HL-60/S4 treated with phorbol 12-myristate 13-acetate at 8.2 ng/mL for 4 days and 3 days (cell line): Measurements from ENCODE around the gene TNFRSF11A.

Experiments used
- in situ Hi-C: fragments of 300-500 bp; cut with MboI; formaldehyde crosslinking; loops from 2 replicates; pipeline ENCODE4 v1.15.0; 2022; ENCODE audit warnings: low sequenced_read_pairs

Gene TNFRSF11A

DNA sequence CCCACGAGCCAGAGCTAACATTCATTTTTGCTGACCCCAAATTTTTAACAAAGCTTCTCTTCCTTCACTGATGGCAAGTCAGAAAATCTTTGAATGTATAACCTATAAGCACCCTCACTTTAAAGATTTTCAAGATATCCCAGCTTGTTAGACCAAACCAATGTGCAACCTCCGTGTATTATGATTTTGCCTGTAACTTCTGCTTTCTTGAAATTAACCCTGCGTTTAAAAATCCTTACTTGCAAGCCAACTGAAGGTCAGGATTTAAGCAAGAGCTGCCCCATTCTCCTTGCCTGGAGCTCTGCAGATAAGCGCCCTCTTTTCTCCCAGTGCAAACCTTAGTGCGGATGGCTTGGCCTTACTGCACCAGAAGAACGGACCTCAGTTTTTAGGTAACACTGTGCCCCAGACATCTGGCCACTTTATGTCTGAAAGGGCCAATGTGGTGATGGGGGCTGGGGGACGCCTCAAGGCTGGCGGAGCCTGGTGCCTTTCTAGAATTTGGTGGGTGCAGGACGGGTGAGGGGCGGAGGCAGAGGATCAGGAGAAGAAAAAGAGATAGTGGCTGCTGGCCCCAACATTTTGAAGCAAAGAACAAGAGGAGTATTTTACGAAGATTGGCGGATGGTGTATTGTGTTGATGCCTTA lies 805 bp upstream of the TNFRSF11A start:
- in situ Hi-C loops: no loop called here

DNA sequence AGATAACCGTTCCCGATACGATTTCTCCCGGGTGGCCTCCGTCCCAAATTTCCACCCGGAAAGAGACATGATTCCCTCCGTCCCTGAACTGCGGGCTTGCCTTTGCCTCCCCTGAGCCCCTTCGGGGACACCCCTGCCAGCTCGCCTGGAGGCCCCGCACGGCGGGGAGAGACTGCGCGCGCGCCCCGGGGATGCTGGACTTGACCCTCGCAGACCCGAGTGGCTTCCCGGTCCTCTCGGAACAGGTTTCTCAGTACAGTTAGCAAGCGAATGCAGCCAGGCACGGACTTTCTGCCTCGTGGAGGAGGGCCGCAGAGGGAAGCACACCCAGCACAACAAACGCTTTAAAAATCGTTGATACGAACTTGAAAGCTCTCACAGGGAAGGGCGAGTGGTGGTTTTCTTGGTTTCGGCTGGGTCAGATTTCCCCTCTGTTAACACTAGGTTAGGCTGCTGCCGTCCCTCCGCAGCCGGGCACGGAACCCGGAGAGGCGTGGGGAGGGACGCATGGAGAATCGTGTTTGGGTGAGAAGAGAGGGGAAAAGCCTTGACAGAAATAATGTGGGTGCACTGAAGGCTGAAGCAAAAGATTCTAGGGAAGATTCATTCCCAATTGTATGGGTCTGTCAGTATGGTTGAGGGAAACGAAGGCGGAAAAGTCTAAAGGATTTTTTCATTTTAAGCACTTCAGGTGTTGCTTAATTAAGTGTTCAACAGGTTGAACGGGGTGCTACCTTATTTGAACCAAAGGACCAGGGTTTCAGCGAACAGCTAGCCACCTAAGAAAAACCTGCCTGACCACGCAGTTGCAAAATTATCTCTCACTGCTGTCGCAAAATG lies 916 bp downstream of the TNFRSF11A start:
- in situ Hi-C loops: no loop called here

DNA sequence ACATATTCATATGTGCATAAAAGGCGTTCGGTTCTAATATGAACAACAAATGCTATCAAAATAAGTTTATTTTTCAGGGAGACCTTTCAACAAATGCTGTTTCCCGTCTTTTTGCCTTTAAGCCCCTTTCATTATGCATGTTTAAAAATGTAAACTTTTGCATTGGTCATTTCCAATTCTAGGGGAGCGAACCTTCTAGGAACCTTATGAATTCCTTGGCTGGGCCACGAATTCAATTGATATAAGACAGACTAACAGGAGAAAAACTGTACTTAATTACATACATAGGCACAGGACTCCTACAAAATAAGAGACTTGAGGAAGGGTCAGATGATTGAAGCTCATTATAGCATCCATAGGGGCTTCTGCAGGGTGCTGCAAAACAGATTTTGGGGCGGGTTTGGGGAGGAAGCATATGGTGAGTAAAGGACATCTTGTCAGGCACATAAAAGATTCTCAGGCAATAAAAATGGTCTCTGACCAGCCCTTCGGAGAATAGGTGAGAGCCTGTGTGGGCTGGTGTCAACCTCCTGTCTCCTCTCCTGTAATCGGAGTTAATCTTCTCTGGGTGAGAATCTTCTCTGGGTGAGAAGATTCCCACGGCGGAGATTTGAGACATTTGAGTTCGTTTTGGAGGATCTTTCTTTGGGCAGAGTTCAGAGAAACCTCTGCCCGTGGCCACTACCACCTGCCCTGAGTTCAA lies 1.7 kb downstream of the TNFRSF11A start:
- in situ Hi-C loops: no loop called here

GRCh38 chr18:62327977-62328376 lies 2.9 kb downstream of the TNFRSF11A start:
- in situ Hi-C loops: no loop called here

DNA sequence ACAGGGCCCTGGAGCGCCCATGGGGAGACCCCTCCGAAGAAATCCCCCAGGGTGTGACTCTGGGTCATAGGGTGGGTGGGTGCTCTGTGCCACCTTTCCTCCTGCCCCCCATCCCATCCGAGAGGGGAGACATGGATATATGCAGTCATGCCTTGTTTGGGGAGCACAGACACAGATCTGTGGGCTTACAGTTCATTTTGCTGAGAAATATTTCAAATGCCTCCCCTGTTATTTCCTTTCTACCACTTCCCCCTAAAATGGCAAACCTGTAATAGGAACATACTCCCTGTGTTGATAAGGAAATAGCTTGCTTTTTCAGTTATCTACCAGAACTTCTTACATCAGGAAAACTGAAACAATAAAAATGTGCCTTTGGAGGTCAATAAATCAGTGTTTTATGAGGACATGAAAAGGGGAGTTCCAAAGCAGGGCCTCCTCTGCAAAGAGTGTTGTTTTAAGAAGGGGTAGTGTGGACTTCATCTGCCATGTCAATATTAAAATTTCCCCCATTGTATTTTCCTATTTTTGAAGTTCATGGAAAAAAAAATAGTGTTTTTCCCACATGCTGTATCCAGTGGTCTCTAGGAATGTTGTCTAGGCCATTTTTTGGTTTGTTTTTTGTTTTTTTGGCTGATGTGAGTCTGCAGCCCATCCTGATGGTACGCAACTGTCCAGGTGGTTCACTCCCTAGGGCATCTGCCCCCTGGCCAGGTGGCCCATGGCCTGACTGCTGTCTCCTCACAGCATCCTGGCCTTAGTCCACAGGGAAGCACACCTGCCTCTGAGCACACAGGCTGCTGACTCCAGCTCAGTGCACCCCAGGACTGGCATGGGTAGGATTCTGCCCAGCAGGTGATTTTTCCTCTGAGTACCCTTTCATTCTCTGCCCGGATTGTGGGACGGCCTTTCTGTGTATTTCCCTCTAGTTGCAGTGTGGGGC lies 3.7 kb downstream of the TNFRSF11A start:
- in situ Hi-C loops: no loop called here

GRCh38 chr18:62329691-62330454 lies 4.8 kb downstream of the TNFRSF11A start:
- in situ Hi-C loops: no loop called here

GRCh38 chr18:62330650-62331049 lies 5.5 kb downstream of the TNFRSF11A start:
- in situ Hi-C loops: no loop called here

- in situ Hi-C loops: no loop called here
These were observed 6.7 kb downstream of the TNFRSF11A start for GRCh38 chr18:62331581-62332356.

- in situ Hi-C loops: no loop called here
These were observed 7.3 kb downstream of the TNFRSF11A start for GRCh38 chr18:62332431-62332830.

DNA sequence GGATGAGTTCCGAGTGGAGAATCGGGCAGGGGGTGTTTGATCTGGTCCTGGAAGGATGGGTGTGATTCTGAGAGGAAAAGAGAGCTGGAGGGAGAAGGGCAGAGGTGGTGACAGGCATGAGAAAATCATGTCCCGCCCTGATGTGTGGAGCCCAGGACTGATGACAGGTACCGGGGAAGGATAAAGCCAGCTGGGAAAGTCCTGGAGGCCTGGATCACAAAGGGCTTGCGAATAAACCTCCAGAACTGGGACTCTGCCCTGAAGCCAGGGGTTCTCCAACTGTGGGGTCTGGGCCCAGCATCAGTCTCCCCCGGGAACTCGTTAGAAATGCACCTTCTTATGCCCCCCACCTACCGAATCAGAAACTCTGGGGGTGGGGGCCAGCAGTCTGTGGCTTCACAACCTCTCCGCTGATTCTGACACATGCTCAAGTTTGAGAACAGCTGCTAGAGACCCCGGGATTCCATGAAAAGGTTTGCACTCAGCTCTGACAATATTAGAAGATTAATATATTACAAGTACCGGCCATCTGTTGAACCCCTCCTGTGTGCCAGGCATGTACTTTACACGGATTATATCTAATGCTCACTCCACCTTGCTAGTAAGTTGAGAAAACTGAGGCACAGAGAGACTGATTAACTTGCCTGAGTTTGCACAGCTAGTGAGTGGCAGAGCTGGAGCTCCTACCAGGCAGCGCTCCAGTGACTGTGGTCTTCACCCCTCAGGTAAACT lies 8.0 kb downstream of the TNFRSF11A start:
- in situ Hi-C loops: no loop called here

GRCh38 chr18:62334120-62334519 lies 9.0 kb downstream of the TNFRSF11A start:
- in situ Hi-C loops: no loop called here

GRCh38 chr18:62335494-62335893 lies 10.4 kb downstream of the TNFRSF11A start:
- in situ Hi-C loops: no loop called here

DNA sequence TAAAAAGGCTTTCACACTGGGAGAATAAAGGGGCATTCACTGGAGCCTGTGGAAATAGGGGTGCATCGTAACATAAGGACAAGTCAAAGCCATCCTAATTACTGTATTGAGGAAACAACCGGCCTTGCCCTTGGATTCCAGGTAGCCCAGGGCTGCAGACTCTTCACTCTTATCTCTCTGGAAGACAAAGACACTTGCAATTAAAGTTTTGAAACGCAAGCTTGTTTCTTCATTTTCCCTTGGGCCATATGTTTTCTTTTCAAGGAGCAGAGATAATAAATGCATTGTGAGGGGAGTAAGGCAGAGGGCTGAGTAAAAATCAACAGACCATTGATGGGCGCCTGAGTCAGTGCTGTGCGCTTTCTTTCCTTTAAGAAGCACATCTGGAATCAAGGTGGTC lies 11.5 kb downstream of the TNFRSF11A start:
- in situ Hi-C loops: no loop called here

DNA sequence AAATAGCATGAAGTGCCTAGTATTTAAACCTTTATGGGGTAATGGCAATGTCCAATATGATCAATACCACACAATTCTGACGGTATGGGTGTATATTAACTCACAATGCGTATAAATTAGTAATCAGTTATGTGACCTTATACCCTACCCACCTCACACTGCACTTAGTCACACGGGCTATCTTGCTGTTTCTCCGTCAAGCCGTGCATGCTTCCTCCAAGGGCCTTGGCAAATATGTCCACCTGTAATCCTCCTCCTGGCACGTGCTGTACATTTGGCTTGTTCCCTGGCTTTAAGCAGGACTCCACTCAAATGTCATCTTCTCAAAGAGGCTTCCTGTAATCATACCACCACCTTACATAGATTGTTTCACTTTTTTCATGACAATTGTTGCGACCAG lies 12.2 kb downstream of the TNFRSF11A start:
- in situ Hi-C loops: no loop called here

DNA sequence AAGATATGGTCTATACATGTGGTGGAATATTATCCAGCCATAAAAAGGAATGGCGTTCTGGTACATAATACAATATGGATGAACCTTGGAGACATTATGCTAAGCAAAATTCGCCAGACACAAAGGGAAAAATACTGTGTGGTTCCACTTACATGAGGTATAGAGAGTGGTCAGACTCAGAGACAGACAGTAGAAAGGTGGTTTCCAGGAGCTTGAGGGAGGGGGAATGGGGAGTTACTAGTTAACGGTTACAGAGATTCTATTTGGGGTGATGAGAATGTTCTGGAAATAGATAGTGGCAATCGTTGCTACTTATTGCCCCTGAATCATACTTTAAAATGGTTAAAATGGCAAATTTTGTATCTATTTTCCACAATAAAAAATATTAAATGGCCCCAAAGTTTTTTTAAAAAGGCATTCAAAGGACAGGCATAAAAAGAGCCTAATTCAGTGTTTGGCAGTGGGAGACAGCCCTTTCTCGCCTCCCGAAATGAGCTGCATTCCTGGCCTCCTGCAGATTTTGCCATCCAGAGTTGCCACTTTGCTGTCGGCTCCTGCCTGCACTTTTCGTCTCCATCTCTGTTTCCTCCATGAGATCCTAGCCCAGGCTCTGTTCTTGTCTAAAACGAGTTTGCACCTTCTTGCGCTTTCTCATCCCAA lies 13.5 kb downstream of the TNFRSF11A start:
- in situ Hi-C loops: no loop called here

- in situ Hi-C loops: no loop called here
These were observed 14.2 kb downstream of the TNFRSF11A start for GRCh38 chr18:62339106-62339988.

GRCh38 chr18:62340996-62341395 lies 15.9 kb downstream of the TNFRSF11A start:
- in situ Hi-C loops: no loop called here
